Measurements from ENCODE around the gene CC2D2A.

Gene CC2D2A

GRCh38 chr4:15649914-15650545 lies 180.3 kb downstream of the CC2D2A start:
- Histone ChIP-seq H3K4me1 (ENCODE audit: control insufficient read depth in 1 of 2, insufficient read depth in 1 of 2, low read depth in 1 of 2, low read length in 1 of 2) (peaks cover 82 to 88% of the 10 kb centered on the region in 2 experiments), H3K9me3 (no peaks in the 10 kb centered on the region), H3K36me3 (peaks cover 43% of the 10 kb centered on the region), H3K4me3 (ENCODE audit: low read depth in 1 of 2, low read length in 1 of 2) (peak overlapping the region; percentile 44 to 92), H3K27me3 (no peaks in the 10 kb centered on the region), H3K27ac (peak overlapping the region; percentile 99)
- TF ChIP-seq, protein P1, sequence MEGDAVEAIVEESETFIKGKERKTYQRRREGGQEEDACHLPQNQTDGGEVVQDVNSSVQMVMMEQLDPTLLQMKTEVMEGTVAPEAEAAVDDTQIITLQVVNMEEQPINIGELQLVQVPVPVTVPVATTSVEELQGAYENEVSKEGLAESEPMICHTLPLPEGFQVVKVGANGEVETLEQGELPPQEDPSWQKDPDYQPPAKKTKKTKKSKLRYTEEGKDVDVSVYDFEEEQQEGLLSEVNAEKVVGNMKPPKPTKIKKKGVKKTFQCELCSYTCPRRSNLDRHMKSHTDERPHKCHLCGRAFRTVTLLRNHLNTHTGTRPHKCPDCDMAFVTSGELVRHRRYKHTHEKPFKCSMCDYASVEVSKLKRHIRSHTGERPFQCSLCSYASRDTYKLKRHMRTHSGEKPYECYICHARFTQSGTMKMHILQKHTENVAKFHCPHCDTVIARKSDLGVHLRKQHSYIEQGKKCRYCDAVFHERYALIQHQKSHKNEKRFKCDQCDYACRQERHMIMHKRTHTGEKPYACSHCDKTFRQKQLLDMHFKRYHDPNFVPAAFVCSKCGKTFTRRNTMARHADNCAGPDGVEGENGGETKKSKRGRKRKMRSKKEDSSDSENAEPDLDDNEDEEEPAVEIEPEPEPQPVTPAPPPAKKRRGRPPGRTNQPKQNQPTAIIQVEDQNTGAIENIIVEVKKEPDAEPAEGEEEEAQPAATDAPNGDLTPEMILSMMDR (IDR thresholded peaks at IDR 0.05) = peak; percentile 68

All from neutrophil (primary cell).